SK-N-SH treated with all-trans-retinoic acid at 6 μM for 48 hours (cell line): ENCODE measurements around the gene RASGRP3.

ENCODE experiments used
- BACH2 ChIP-seq: fragments of 250-450 bp; sonication (Bioruptor Pico); IDR thresholded peaks from 2 replicates; pipeline ENCODE4 v1.9.0; 2021; ENCODE audit warnings: mild to moderate bottlenecking, borderline replicate concordance
- CREB5 ChIP-seq: fragments of 250-450 bp; sonication (Bioruptor Pico); IDR thresholded peaks from 2 replicates; pipeline ENCODE4 v1.5.1; 2020; ENCODE audit warnings: low read depth, mild to moderate bottlenecking, moderate library complexity

GRCh38 chr2:33606622-33607021 lies 130.2 kb downstream of the RASGRP3 start:
- TF ChIP-seq BACH2 (no peak), CREB5 (CRISPR knock-in tag) (no peak)
